HG03571 (cell line): ENCODE results near the gene HOXC10.

ENCODE experiments used
- ATAC-seq: cut with Tn5 transposase; IDR thresholded peaks from one replicate; pipeline ENCODE4 v1.9.1; 2021; ENCODE audit not compliant: unreplicated experiment

HOXC10 gene

GRCh38 chr12:53964315-53964713 lies 20.6 kb upstream of the HOXC10 start:
- ATAC-seq: no peak

- ATAC-seq: no peak
Observed at GRCh38 chr12:53965281-53966084, 19.5 kb upstream of the HOXC10 start.

GRCh38 chr12:53966085-53966384 lies 18.9 kb upstream of the HOXC10 start:
- ATAC-seq: no peak

DNA sequence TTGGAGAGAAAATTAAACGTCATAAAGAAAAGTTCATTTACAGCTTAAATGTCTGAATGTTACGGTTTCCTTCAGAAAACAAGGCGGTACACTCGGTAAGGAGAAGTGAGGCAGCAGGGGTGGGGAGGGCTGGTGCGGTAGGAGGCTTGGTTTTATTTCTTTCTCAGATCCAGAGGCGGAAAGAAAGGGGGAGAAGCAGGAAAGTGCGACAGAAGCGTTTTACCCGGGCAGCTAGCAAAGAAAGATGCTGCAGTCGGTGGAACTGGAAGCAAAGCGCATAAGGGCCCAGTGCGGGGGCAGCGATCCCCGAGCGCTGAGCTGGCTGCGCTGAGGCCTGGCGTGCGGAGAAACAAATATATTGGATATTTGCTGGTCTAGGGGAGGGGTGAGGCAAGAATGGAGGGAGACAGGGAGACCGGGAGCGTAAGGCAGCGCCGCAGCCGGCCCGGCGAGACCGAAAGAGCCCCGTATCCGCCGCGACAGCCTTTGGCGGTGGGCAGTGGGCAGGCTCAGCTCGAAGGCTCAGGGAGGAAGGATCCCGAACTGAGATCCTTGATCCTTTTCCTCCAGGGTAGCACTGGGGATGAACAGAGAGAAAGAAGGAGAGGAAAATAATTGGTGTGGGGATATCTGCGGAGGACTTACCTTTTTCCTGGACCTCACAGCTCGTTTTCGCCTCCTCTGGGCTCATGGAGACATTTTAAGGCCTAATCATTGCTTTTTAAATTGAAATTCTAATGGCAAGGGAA lies 18.4 kb upstream of the HOXC10 start:
- ATAC-seq: no peak

- ATAC-seq: no peak
Observed at GRCh38 chr12:53967421-53967925, 17.5 kb upstream of the HOXC10 start.

- ATAC-seq: no peak
Observed at GRCh38 chr12:53968214-53969127, 16.5 kb upstream of the HOXC10 start.

DNA sequence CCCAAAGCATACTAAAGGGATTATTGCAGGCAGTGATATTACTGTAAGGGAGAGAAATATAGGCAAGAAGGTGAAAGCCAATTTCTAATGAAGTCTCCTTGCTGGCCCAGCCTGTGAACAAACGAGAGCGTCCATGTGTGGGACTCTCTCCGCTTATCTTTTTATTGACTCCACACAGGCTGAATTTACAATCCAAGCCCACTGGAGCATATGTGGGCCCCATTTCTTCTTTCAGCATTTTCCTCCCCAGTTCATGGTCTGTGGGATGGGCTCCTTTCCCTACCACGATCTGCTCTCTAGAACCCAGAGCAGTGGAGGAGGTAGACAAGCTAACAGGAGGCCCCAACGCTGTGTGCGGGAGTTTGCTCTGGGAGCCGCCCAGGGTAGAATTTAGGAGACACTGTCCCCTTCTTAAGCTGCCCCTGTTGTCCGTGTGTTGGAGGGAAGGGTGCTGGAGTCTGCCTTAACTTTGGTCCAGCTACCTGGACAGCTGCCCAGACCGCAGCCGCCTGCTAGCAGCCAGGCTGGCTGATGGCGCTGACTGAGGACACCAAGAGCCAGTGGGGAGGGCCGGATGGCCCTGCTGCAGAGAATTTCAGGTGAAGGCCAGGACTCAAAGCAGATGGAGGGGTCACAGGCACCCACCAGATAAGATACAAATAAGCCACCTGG lies 15.2 kb upstream of the HOXC10 start:
- ATAC-seq: no peak

- ATAC-seq: no peak
Observed at GRCh38 chr12:53970451-53970850, 14.5 kb upstream of the HOXC10 start.

- no peak for ATAC-seq
Observed at GRCh38 chr12:53971129-53971528, 13.8 kb upstream of the HOXC10 start.

DNA sequence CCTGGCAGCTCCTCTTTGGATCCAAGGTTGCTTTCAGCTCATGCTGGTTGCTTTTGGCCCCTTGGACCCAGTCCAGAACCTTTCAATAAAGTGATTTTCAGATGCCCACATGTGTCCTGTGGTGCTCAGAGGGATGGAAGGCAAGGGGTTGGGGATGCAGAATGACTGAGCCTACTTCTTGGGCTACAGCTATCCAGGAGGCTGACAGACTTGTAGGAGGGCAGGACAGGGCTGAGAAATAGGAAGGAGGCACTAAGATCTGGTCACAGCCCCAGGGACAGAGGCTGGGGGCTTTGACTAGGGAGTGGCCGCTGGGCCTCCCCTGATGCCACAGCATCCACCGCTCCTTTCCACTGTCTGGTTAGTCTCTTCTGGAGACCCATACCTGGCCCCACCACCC lies 13.3 kb upstream of the HOXC10 start:
- ATAC-seq: no peak

DNA sequence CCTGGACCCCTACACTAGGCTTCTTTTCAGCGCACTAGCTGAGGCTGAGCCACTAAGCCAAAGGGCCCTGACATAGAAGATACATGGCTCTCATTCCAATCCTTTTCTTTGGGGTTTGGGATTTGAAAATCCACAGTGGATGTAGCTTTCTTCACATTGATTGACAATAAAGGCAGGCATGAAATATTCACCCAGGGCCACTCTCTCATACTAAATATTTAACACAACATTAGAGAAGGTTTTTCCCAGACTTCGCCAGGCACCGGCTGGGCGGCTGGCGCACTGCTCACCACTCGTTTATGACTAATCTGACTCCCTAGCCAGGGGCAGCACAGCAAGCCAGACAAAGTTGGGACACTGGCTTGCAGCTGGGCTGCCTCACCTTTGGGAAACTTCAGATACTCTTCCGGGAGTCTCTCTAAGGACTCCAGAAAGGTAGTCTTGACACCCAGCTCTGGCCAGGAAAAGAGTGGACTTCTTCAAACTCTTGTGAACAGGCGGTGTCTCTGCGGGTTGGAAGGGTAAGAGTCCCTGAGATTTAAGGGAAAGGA lies 12.7 kb upstream of the HOXC10 start:
- no peak for ATAC-seq

GRCh38 chr12:53972722-53973235 lies 12.2 kb upstream of the HOXC10 start, which contains the start of gene HOXC11:
Gene HOXC11, plus strand, starts transcription at chr12:53973126. Its CDS starts 116 bp downstream, at chr12:53973242.
- no peak for ATAC-seq

- ATAC-seq: no peak
Observed at GRCh38 chr12:53973236-53974042, 11.5 kb upstream of the HOXC10 start.

DNA sequence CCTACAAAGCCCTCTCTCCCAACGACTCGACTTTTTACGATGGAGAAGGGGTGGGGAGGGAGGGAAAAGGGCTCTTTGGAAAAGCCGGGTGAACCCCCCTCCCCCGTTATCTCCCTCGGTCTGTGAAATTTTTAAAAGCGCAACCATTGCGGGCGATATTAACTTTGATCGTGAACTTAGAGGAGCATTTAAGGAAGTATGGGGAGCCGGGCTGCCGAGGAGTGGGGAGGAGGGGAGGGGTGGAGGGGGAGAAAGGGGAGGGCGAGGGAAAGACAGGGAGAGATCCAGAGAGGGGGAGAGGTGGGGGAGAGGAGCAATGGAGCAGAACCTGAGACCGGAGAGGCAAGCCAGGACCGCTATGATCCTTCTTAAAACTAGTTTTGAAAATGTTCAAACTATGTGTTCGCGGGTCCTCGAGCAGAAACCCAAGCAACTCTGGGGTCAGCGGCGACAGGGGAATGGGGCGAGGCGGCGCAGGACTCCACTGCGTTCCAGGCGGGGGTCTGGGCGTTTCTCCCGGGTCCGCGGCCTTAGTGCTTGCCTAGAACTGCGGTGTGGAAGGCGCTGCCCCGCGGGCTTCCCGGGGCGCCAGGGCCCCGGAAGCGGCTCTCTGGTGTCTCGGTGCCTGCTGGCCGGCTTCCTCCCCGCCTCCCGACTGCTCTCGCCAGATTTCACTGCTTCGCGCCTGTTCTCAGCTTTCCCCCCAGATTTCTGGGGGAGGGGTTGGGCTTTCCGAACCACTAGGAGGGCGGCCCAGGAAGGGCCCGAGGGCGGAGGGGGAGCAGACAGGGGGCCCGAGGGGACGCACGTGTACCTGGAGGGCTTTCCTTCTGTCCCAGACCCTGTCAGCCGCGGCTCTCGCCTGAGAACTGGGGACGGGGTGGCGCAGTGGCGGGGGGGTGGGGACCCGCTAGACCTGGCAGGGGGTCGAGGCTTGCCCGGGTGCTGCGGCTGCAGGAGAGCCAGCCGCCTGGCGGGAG lies 10.6 kb upstream of the HOXC10 start, which contains the start of gene HOTAIR:
HOTAIR (minus strand) TSS at position 871 of the 980 bp plus-strand sequence.
- no peak for ATAC-seq

DNA sequence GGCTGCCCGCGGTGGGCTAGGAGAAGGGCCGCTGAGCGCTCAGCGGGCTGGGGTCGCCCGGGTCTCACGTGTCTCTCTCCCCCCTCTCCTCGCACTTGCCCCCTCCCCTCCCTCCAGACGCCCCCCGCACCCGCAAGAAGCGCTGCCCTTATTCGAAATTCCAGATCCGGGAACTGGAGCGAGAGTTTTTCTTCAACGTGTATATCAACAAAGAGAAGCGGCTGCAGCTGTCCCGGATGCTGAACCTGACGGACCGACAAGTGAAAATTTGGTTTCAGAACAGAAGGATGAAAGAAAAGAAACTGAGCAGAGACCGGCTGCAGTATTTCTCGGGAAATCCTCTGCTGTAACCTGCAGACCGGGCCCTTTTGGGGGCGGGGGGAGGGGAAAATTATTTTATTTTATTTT lies 9.9 kb upstream of the HOXC10 start:
- ATAC-seq: no peak

GRCh38 chr12:53975479-53976152 lies 9.3 kb upstream of the HOXC10 start:
- ATAC-seq: no peak

- no peak for ATAC-seq
Observed at GRCh38 chr12:53976172-53976822, 8.6 kb upstream of the HOXC10 start.
